ENCODE results near the gene SEC14L1. TPM values are rescaled to one million over a fixed set of nuclear protein-coding genes. Genes with fewer than 3 reads are reported as not detected.

The SEC14L1 gene
- total RNA-seq, 1 experiment from 2014 or later = 81.0 TPM

DNA sequence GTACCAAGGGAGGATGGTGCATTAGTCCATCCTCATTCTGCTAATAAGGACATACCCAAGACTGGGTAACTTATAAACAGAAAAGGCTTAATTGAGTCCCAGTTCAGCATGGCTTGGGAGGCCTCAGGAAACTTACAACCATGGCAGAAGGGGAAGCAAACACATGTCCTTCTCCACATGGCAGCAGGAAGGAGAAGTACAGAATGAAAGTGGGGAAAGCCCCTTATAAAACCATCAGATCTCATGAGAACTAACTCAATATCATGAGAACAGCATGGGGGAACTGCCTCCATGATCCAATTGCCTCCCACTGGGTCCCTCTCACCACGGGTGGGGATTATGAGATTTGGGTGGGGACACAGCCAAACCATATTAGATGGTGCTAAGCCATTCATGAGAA, 84.5 kb downstream of the SEC14L1 start:
- CTCF ChIA-PET = no interaction called here
- TF ChIP-seq PRRX2 (CRISPR knock-in tag; IDR thresholded peaks at IDR 0.05) (no peak), NFE2L1 (CRISPR knock-in tag; IDR thresholded peaks at IDR 0.05) (no peak), ZBTB21 (CRISPR knock-in tag; IDR thresholded peaks at IDR 0.05; ENCODE audit: borderline replicate concordance) (no peak), RELA (CRISPR knock-in tag; IDR thresholded peaks at IDR 0.05; ENCODE audit: borderline replicate concordance) (no peak), CREB1 (CRISPR knock-in tag; IDR thresholded peaks at IDR 0.05) (no peak), HMGA2 (CRISPR knock-in tag; IDR thresholded peaks at IDR 0.05) (no peak)
- TF ChIP-seq, protein P1, sequence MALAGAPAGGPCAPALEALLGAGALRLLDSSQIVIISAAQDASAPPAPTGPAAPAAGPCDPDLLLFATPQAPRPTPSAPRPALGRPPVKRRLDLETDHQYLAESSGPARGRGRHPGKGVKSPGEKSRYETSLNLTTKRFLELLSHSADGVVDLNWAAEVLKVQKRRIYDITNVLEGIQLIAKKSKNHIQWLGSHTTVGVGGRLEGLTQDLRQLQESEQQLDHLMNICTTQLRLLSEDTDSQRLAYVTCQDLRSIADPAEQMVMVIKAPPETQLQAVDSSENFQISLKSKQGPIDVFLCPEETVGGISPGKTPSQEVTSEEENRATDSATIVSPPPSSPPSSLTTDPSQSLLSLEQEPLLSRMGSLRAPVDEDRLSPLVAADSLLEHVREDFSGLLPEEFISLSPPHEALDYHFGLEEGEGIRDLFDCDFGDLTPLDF (CRISPR knock-in tag; IDR thresholded peaks at IDR 0.05) = no peak
- TF ChIP-seq, protein P2, sequence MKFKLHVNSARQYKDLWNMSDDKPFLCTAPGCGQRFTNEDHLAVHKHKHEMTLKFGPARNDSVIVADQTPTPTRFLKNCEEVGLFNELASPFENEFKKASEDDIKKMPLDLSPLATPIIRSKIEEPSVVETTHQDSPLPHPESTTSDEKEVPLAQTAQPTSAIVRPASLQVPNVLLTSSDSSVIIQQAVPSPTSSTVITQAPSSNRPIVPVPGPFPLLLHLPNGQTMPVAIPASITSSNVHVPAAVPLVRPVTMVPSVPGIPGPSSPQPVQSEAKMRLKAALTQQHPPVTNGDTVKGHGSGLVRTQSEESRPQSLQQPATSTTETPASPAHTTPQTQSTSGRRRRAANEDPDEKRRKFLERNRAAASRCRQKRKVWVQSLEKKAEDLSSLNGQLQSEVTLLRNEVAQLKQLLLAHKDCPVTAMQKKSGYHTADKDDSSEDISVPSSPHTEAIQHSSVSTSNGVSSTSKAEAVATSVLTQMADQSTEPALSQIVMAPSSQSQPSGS (CRISPR knock-in tag; IDR thresholded peaks at IDR 0.05; ENCODE audit: borderline replicate concordance, low read depth) = no peak
- TF ChIP-seq, protein P3, sequence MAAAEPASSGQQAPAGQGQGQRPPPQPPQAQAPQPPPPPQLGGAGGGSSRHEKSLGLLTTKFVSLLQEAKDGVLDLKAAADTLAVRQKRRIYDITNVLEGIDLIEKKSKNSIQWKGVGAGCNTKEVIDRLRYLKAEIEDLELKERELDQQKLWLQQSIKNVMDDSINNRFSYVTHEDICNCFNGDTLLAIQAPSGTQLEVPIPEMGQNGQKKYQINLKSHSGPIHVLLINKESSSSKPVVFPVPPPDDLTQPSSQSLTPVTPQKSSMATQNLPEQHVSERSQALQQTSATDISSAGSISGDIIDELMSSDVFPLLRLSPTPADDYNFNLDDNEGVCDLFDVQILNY (CRISPR knock-in tag; IDR thresholded peaks at IDR 0.05) = no peak
- TF ChIP-seq, protein P4, sequence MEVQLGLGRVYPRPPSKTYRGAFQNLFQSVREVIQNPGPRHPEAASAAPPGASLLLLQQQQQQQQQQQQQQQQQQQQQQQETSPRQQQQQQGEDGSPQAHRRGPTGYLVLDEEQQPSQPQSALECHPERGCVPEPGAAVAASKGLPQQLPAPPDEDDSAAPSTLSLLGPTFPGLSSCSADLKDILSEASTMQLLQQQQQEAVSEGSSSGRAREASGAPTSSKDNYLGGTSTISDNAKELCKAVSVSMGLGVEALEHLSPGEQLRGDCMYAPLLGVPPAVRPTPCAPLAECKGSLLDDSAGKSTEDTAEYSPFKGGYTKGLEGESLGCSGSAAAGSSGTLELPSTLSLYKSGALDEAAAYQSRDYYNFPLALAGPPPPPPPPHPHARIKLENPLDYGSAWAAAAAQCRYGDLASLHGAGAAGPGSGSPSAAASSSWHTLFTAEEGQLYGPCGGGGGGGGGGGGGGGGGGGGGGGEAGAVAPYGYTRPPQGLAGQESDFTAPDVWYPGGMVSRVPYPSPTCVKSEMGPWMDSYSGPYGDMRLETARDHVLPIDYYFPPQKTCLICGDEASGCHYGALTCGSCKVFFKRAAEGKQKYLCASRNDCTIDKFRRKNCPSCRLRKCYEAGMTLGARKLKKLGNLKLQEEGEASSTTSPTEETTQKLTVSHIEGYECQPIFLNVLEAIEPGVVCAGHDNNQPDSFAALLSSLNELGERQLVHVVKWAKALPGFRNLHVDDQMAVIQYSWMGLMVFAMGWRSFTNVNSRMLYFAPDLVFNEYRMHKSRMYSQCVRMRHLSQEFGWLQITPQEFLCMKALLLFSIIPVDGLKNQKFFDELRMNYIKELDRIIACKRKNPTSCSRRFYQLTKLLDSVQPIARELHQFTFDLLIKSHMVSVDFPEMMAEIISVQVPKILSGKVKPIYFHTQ (CRISPR knock-in tag; IDR thresholded peaks at IDR 0.05) = no peak
- H3K4me1 Mint-ChIP-seq = peaks cover 7% of the 10 kb centered on the region; the same call in 1 of the 2 replicates
- 0 out of 2 replicates have a peak, but pooled peaks cover 2% of the 10 kb centered on the region for H3K36me3 Mint-ChIP-seq
- DNase-seq (ENCODE audit: low spot score) (no peak), ATAC-seq (no peak)
- H3K27me3 Mint-ChIP-seq (ENCODE audit: low read depth) = no peaks in the 10 kb centered on the region
- H3K27ac Mint-ChIP-seq = no peak overlapping the region
- H3K9me3 Mint-ChIP-seq = no peaks in the 10 kb centered on the region
- POLR2A ChIA-PET = interaction anchor here (0.7 kb wide), 1 partner anchor 137 kb away, joined by 3 read pairs; no protein-coding TSS in a partner anchor
- H3K4me3 Mint-ChIP-seq = no peak overlapping the region

DNA sequence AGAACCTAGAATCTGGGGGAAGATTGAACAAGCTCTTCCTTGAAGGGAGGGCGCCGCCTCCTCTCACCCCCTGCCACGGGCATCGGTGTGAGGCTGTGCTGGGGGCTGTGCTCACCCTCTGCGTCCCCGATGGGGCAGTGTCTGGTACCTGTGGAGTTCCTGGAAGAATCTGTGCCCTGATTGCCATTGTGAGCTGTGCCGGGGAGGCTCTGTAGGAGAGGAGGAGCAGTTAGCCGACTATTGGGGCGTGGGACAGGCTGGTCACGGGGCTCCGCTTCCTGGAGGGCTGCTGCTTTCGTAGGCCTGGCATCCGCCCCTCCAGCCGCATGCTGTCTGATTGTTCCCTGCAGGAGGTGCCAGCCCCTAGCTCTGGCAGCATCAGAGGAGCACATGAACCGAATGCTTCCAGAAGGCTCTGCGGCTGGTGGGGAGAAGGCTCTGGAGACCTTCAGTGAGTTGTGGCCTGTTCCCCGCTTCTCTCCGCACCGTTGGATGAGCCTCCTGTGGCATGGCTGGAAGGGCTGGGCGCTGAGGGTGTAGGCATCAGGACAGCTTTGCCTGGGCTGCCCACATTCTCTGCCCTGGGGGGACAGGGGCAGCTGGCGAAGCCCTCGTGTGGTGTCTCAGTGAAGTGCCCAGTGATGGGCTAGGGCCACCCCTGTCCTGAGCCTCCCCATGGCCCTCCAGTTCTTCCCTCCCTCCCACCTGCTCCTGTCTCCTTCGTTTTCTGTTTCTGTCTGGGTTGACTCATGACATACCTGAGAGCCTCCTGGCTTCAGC, 86.9 kb downstream of the SEC14L1 start:
- Mint-ChIP-seq H3K27me3 (ENCODE audit: low read depth) (no peaks in the 10 kb centered on the region), H3K27ac (no peak overlapping the region), H3K9me3 (no peaks in the 10 kb centered on the region), H3K4me3 (no peak overlapping the region), H3K4me1 (no peaks in the 10 kb centered on the region), H3K36me3 (0 out of 2 replicates have a peak, but pooled peaks cover 2% of the 10 kb centered on the region)
- CTCF ChIA-PET = interaction anchor here (0.6 to 1.9 kb wide), 4 partner anchors 13 to 360 kb away, joined by 3 to 8 read pairs (median 4); partner anchors contain the start of gene MGAT5B
- no peak for TF ChIP-seq ZNF671 (CRISPR knock-in tag; IDR thresholded peaks at IDR 0.05)
- TF ChIP-seq, protein P5, sequence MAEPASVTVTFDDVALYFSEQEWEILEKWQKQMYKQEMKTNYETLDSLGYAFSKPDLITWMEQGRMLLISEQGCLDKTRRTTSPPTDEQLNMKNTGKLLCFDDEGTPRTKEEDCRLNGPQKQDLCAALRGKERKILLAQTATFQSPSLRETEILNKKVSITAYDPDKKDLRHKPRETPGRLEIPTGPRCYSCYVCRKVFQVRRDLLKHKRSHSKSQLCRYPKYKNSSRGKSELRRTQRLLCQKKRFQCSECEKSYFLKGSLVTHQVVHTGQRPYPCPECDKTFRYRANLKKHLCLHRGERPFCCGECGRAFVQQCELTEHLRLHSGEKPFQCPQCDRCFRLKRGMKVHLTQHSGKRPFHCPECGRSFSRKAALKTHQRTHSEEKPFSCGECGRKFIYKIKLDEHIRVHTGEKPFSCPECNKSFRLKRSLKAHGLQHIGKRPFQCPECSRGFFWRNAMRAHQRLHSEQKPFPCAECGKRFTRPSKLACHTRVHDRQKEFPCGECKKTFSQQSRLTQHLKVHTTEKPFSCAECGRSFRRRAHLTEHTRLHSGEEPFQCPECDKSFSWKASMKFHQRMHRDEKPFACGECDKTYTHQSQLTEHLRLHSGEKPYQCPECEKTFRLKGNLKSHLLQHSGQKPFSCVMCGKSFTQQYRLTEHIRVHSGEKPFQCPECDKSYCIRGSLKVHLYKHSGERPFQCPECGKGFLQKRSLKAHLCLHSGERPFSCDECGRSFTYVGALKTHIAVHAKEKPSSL (CRISPR knock-in tag; conservative IDR thresholded peaks at IDR 0.05) = no peak
- TF ChIP-seq NR2C2 (CRISPR knock-in tag; IDR thresholded peaks at IDR 0.05) = no peak
- no peak for TF ChIP-seq FOXJ3 (CRISPR knock-in tag; IDR thresholded peaks at IDR 0.05; ENCODE audit: borderline replicate concordance)
- TF ChIP-seq ZNF317 (CRISPR knock-in tag; IDR thresholded peaks at IDR 0.05; ENCODE audit: borderline replicate concordance, low read depth) = no peak
- POLR2A ChIA-PET = no interaction called here
- ATAC-seq (no peak), DNase-seq (ENCODE audit: low spot score) (no peak)

Data from WTC11 (cell line).